ENCODE data around the gene HCFC1.

Gene HCFC1

GRCh38 chrX:153928846-153929245, 42.8 kb downstream of the HCFC1 start:
- H3K4me3 ChIP-seq (replicated peaks in 1 of 2; ENCODE audit: low read depth in 2 of 2, low read length in 2 of 2): no peak overlapping the region
- TF ChIP-seq CTCF (IDR thresholded peaks at IDR 0.05; ENCODE audit: low read depth, low read length): no peak
- no peak for DNase-seq (ENCODE audit: low read depth in 2 of 2)

GRCh38 chrX:153927922-153928760, 43.5 kb downstream of the HCFC1 start:
- TF ChIP-seq CTCF (IDR thresholded peaks at IDR 0.05; ENCODE audit: low read depth, low read length): peak; percentile 9
- H3K4me3 ChIP-seq (replicated peaks in 1 of 2; ENCODE audit: low read depth in 2 of 2, low read length in 2 of 2): peak overlapping the region; percentile 52 to 58
- peak; percentile 97 to 99 for DNase-seq (ENCODE audit: low read depth in 2 of 2)

DNA sequence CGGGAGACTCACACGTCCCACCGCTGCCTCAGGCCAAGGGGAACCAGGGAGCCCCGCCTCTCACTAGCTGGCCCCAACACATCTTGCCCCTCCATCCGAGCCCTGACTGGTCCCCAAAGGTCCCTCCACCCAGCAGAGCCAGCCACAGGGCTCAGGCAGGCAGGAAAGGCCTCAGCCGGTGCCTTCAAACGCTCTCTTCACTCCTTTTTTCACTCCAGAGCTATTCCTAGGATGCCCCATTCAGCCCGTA, 44.0 kb downstream of the HCFC1 start:
- peak overlapping the region; percentile 52 to 58 for H3K4me3 ChIP-seq (replicated peaks in 1 of 2; ENCODE audit: low read depth in 2 of 2, low read length in 2 of 2)
- DNase-seq (ENCODE audit: low read depth in 2 of 2): no peak
- no peak for TF ChIP-seq CTCF (IDR thresholded peaks at IDR 0.05; ENCODE audit: low read depth, low read length)

DNA sequence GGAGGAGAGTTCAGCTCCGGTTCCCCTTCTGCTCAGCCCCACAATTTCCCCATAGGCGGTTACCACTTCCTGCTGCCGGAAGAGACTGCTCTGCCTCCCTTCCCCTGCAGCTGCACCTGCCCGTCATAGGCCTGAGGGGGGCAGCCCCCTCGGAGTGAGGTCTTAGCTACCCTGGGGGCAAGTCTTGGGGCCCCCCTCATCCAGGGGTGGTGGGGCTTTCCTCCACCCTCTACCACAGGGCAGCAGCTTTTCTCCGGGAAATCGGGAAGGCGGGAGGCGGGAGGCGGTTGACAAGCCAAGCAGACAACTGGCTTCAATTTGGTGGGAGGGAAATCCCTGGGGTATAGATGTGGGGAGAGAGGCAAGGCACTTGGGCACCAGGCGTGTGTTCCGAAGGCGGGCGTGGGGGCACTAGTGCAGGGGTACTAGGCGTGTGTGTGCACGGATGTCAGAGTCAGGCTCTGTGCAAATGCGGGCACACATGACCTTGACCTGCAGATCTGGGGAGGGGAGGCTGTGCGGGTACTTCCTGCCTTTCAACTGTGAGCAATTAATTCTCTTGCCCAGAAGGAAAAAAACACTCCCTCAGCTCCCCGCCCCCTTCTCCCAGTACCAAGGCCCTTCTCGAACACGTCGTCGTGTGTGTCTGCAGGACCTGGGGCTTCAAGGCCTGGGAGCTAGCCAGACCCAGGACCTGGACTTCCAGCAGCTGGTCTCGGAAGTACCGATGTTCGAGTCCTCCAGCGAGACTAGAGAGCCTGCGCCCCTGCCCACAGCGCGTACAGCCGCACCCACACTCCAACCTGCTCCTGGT, 44.6 kb downstream of the HCFC1 start:
- peak; percentile 27 to 44 for DNase-seq (ENCODE audit: low read depth in 2 of 2)
- no peak for TF ChIP-seq CTCF (IDR thresholded peaks at IDR 0.05; ENCODE audit: low read depth, low read length)
- H3K4me3 ChIP-seq (replicated peaks in 1 of 2; ENCODE audit: low read depth in 2 of 2, low read length in 2 of 2): peak overlapping the region; percentile 52 to 58

DNA sequence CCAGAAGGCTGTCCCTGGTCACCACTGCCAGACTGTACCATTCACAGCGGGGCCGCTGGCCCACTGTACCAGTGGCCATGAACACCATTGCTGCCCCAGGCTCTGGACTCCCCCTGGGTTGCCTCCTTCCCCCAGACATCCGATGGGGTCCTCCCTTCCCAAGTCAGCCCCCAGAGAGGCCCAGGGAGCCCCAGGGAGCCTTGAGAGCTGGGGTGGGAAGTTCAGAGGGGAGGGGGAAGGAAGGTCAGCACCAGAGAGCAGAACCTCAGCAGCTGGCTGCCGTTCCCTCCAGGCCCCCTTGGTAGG, 45.1 kb downstream of the HCFC1 start:
- no peak for TF ChIP-seq CTCF (IDR thresholded peaks at IDR 0.05; ENCODE audit: low read depth, low read length)
- no peak for DNase-seq (ENCODE audit: low read depth in 2 of 2)
- H3K4me3 ChIP-seq (replicated peaks in 1 of 2; ENCODE audit: low read depth in 2 of 2, low read length in 2 of 2): no peak overlapping the region

- TF ChIP-seq CTCF (IDR thresholded peaks at IDR 0.05; ENCODE audit: low read depth, low read length): no peak
- DNase-seq (ENCODE audit: low read depth in 2 of 2): no peak
- H3K4me3 ChIP-seq (replicated peaks in 1 of 2; ENCODE audit: low read depth in 2 of 2, low read length in 2 of 2): peak within 1 kb of the TSS in 1 of 2 donors; percentile 58
Observed at GRCh38 chrX:153925739-153926551, 45.7 kb downstream of the HCFC1 start, which contains the start of gene ARHGAP4. TSS of gene ARHGAP4 (minus strand) at chrX:153926264. CDS start at chrX:153926202, 62 bp downstream.
